Osteoblast (primary cell): ENCODE measurements around the gene PDIA4. TPM values are rescaled to one million over a fixed set of nuclear protein-coding genes. Genes with fewer than 3 reads are reported as not detected.

Experiments
- DNase-seq: peaks from one replicate; pipeline ENCODE4 v3.0.0; 2011; ENCODE audit warnings: low spot score, mixed read lengths; ENCODE audit not compliant: insufficient read length; ENCODE audit errors: missing footprints
- H2AFZ ChIP-seq: 2 replicates; pipeline ENCODE4 v1.6.0; 2011; ENCODE audit warnings: mild to moderate bottlenecking, low read length
- H3K27ac ChIP-seq: 2 replicates; pipeline ENCODE4 v1.5.1; 2011; ENCODE audit warnings: mild to moderate bottlenecking, low read depth, low read length, moderate library complexity
- H3K27me3 ChIP-seq: 2 replicates; pipeline ENCODE4 v1.6.0; 2012; ENCODE audit warnings: mild to moderate bottlenecking, control low read depth, inconsistent platforms, low read length, moderate library complexity; ENCODE audit not compliant: insufficient read depth
- H3K36me3 ChIP-seq: 2 replicates; pipeline ENCODE4 v1.5.1; 2011; ENCODE audit warnings: mild to moderate bottlenecking, low read length, control low read depth, moderate library complexity; ENCODE audit not compliant: insufficient read depth
- H3K4me1 ChIP-seq: 2 replicates; pipeline ENCODE4 v1.5.1; 2011; ENCODE audit warnings: mild to moderate bottlenecking, low read length, control low read depth, moderate library complexity; ENCODE audit not compliant: insufficient read depth
- H3K4me2 ChIP-seq: 2 replicates; pipeline ENCODE4 v1.6.0; 2011; ENCODE audit warnings: mild to moderate bottlenecking, low read length; ENCODE audit not compliant: insufficient read depth
- H3K4me3 ChIP-seq: fragments of 200-600 bp; sonication (generic); 3 replicates; pipeline ENCODE4 v1.5.1; 2012; ENCODE audit warnings: mild to moderate bottlenecking, low read length, inconsistent platforms; ENCODE audit not compliant: insufficient read depth
- H3K79me2 ChIP-seq: 2 replicates; pipeline ENCODE4 v1.6.0; 2012; ENCODE audit warnings: mild to moderate bottlenecking, low read length, control low read depth, inconsistent platforms; ENCODE audit not compliant: insufficient read depth
- H3K9me3 ChIP-seq: 2 replicates; pipeline ENCODE4 v1.5.1; 2011; ENCODE audit warnings: low read depth, low read length, control low read depth
- H4K20me1 ChIP-seq: 2 replicates; pipeline ENCODE4 v1.6.0; 2012; ENCODE audit warnings: mild to moderate bottlenecking, low read length, control low read depth; ENCODE audit not compliant: insufficient read depth
- total RNA-seq: library from RNA; depleted of rRNA; stranded (reverse); fragments of >200 nt; gene quantifications from 2 replicates; pipeline ENCODE4 v1.2.3, GENCODE V29; 2012
- TF ChIP-seq, protein P1 (sequence below): IDR thresholded peaks from 2 replicates; pipeline ENCODE4 v1.5.1; 2011; ENCODE audit warnings: mild to moderate bottlenecking, low read depth, low read length, moderate library complexity; ENCODE audit errors: extremely low read depth

PDIA4 gene
- total RNA-seq, 1 donor = 220 TPM

DNA sequence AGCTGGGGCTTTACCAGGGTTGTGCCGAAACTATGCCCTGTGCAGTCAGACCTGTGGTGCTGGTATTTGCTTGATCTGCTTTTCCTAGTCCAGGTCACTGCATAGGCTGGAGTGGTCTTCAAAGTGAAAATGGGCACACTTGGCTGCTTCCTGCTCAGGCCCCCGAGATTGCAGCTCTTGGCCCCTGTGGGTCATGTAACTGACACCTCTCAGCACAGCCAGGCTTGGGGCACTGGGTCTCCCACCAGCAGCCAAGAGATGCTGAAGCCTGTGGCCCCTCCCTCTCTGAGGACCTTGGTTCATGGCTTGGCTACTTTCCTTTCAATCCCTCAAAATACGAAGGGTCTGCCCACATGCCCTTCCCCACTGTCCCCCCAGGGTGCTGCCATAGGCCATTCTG, 33.7 kb downstream of the PDIA4 start:
- no peaks in the 10 kb centered on the region for H3K27me3 ChIP-seq
- DNase-seq = no peak
- H3K4me3 ChIP-seq = no peak overlapping the region
- H3K36me3 ChIP-seq = no peaks in the 10 kb centered on the region
- no peaks in the 10 kb centered on the region for H4K20me1 ChIP-seq
- H3K4me1 ChIP-seq = no peaks in the 10 kb centered on the region
- no peak overlapping the region for H3K4me2 ChIP-seq
- H3K79me2 ChIP-seq = no peaks in the 10 kb centered on the region
- TF ChIP-seq, protein P1, sequence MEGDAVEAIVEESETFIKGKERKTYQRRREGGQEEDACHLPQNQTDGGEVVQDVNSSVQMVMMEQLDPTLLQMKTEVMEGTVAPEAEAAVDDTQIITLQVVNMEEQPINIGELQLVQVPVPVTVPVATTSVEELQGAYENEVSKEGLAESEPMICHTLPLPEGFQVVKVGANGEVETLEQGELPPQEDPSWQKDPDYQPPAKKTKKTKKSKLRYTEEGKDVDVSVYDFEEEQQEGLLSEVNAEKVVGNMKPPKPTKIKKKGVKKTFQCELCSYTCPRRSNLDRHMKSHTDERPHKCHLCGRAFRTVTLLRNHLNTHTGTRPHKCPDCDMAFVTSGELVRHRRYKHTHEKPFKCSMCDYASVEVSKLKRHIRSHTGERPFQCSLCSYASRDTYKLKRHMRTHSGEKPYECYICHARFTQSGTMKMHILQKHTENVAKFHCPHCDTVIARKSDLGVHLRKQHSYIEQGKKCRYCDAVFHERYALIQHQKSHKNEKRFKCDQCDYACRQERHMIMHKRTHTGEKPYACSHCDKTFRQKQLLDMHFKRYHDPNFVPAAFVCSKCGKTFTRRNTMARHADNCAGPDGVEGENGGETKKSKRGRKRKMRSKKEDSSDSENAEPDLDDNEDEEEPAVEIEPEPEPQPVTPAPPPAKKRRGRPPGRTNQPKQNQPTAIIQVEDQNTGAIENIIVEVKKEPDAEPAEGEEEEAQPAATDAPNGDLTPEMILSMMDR = no peak
- H3K27ac ChIP-seq = no peak overlapping the region
- H2AFZ ChIP-seq = no peak overlapping the region
- no peaks in the 10 kb centered on the region for H3K9me3 ChIP-seq

DNA sequence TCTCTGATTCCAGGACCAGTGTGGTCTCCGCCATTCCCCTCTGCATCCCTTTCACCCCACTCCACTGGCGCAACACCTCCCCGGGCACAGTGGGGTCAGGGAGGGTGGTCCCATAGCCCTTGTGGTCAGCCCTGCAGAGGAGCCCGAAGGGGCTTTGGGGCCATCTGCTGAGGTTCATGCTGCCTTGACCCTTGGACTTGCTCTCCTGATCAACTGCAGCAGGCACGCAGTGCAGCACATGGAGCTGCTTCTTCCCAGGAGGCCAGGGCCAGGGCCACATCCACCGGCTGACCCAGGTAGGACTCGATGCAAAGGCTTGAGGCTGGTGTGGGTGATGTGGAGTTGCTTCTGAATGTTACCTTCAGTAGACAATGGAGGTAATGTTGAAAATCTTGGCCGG, 35.1 kb downstream of the PDIA4 start:
- Histone ChIP-seq H3K27me3 (no peaks in the 10 kb centered on the region), H2AFZ (no peak overlapping the region), H4K20me1 (no peaks in the 10 kb centered on the region), H3K79me2 (no peaks in the 10 kb centered on the region), H3K9me3 (no peaks in the 10 kb centered on the region), H3K4me2 (no peak overlapping the region), H3K36me3 (no peaks in the 10 kb centered on the region), H3K4me1 (peaks cover under 1% of the 10 kb centered on the region), H3K27ac (no peak overlapping the region), H3K4me3 (no peak overlapping the region)
- TF ChIP-seq, protein P1 = no peak
- no peak for DNase-seq

DNA sequence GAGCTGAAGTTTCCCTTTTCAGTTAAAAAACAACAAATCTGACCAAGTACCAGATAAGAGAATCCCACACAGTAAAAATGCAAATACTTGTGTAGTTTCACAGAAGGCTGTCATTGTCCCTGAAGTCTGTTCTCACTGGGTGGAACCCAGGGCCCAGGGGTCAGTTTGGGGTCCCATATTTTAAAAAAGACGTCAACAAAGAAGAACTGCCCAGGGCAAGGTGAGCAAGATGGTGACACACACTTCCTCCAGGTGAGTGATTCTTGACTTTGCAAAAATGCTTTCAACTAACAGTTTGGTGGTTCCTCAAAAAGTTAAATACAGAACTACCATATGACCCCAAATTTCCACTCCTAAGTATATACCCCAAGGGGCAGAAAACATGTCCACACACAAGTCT, 36.8 kb downstream of the PDIA4 start:
- no peaks in the 10 kb centered on the region for H3K27me3 ChIP-seq
- no peaks in the 10 kb centered on the region for H4K20me1 ChIP-seq
- H3K79me2 ChIP-seq = no peaks in the 10 kb centered on the region
- H3K9me3 ChIP-seq = no peaks in the 10 kb centered on the region
- H3K27ac ChIP-seq = no peak overlapping the region
- no peaks in the 10 kb centered on the region for H3K36me3 ChIP-seq
- no peak overlapping the region for H2AFZ ChIP-seq
- no peak overlapping the region for H3K4me2 ChIP-seq
- peaks cover 8% of the 10 kb centered on the region for H3K4me1 ChIP-seq
- H3K4me3 ChIP-seq = no peak overlapping the region
- DNase-seq = no peak
- TF ChIP-seq, protein P1 = no peak

DNA sequence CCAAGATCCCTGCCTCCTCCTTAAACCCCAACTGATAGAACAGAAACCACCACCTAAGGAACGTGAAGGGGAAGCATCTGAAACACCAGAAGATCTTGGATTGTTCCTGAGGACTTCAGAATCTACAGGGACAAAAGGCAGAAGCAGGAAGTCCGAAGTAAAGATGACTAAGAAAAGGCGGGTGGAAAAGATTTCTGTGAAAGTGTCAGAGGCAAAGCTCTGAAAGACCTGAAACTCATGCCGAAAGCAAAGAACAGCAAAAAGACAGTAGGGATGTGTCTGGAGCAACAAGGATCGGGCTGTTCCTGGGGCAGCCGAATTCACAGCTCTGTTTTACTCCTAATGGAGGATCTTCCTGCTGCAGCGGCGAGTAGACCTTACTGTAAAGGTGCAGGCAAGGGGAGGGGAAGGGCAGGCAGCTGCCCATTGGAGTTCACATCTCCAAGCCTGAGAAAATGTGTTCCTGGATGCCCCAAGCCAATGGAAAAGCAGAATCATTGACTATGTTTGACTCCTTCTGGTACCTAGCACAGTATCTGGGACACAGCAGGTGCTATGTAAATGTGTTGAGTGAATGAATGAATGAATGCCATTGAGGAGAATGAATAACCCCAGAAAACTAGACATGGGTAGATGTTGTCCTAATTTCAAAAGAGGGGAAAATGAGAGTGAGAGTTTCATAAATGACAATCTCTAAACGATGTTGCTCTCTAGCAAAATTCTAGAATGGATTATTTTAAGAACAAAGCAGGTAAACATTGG, 40.4 kb downstream of the PDIA4 start:
- no peaks in the 10 kb centered on the region for H3K9me3 ChIP-seq
- H3K4me2 ChIP-seq = peak overlapping the region; percentile 99
- peak overlapping the region; percentile 57 for H3K27ac ChIP-seq
- H2AFZ ChIP-seq = peak overlapping the region; percentile 98
- H3K36me3 ChIP-seq = no peaks in the 10 kb centered on the region
- H3K4me1 ChIP-seq = peaks cover 19% of the 10 kb centered on the region
- peaks cover 8% of the 10 kb centered on the region for H3K27me3 ChIP-seq
- H3K79me2 ChIP-seq = no peaks in the 10 kb centered on the region
- peak; percentile 73 for DNase-seq
- peak overlapping the region; percentile 81 for H3K4me3 ChIP-seq
- H4K20me1 ChIP-seq = no peaks in the 10 kb centered on the region
- TF ChIP-seq, protein P1 = no peak
